Glutamatergic neuron (in vitro differentiated cells): ENCODE measurements around the gene DHPS. TPM values are rescaled to one million over a fixed set of nuclear protein-coding genes. Genes with fewer than 3 reads are reported as not detected.
"Not testable (repeated sequence)": the region's sequence is repeated elsewhere in the genome, so short reads cannot be mapped to it uniquely, and the experiment has no call there.

Experiments used
- DNase-seq: peaks from one replicate; pipeline ENCODE4 v3.0.0; 2022
- H3K27ac Mint-ChIP-seq: one replicate; pipeline ENCODE4 v1.8.0; 2020; ENCODE audit warnings: mild to moderate bottlenecking, mixed read lengths, inconsistent platforms; ENCODE audit not compliant: unreplicated experiment
- H3K27me3 Mint-ChIP-seq: one replicate; pipeline ENCODE4 v1.8.0; 2020; ENCODE audit warnings: mild to moderate bottlenecking, moderate library complexity, mixed read lengths, inconsistent platforms; ENCODE audit not compliant: unreplicated experiment
- H3K36me3 Mint-ChIP-seq: one replicate; pipeline ENCODE4 v1.8.0; 2020; ENCODE audit warnings: mild to moderate bottlenecking, mixed read lengths, inconsistent platforms; ENCODE audit not compliant: unreplicated experiment
- H3K4me1 Mint-ChIP-seq: one replicate; pipeline ENCODE4 v1.8.0; 2020; ENCODE audit warnings: mild to moderate bottlenecking, low read depth, mixed read lengths, inconsistent platforms; ENCODE audit not compliant: unreplicated experiment
- H3K4me3 Mint-ChIP-seq: one replicate; pipeline ENCODE4 v1.8.0; 2020; ENCODE audit warnings: mild to moderate bottlenecking, mixed read lengths, inconsistent platforms; ENCODE audit not compliant: unreplicated experiment
- H3K9me3 Mint-ChIP-seq: one replicate; pipeline ENCODE4 v1.8.0; 2020; ENCODE audit warnings: mild to moderate bottlenecking, moderate library complexity, mixed read lengths, inconsistent platforms; ENCODE audit not compliant: unreplicated experiment
- CTCF ChIP-seq: fragments of 200-600 bp; sonication (generic); IDR thresholded peaks from one replicate; pipeline ENCODE4 v1.5.0; 2021; ENCODE audit not compliant: partially characterized antibody, unreplicated experiment
- total RNA-seq: library from RNA; stranded (reverse); fragmentation: NEBNext Ultra II Directional; extraction: Animal tissue kit (Norgen Biotek cat#: 25700); gene quantifications from one replicate; pipeline ENCODE4 v1.2.1, GENCODE V29; 2021; ENCODE audit not compliant: unreplicated experiment

Gene DHPS
- total RNA-seq, 1 donor from 2014 or later, result 116 TPM

GRCh38 chr19:12726988-12727316, 45.3 kb upstream of the DHPS start:
- DNase-seq, result no peak
- no peak for TF ChIP-seq CTCF
- Mint-ChIP-seq H3K4me1 (peaks cover 11% of the 10 kb centered on the region), H3K27ac (no peak overlapping the region), H3K36me3 (no peaks in the 10 kb centered on the region), H3K4me3 (no peak overlapping the region), H3K9me3 (peaks cover 15% of the 10 kb centered on the region), H3K27me3 (peaks cover 14% of the 10 kb centered on the region)

DNA sequence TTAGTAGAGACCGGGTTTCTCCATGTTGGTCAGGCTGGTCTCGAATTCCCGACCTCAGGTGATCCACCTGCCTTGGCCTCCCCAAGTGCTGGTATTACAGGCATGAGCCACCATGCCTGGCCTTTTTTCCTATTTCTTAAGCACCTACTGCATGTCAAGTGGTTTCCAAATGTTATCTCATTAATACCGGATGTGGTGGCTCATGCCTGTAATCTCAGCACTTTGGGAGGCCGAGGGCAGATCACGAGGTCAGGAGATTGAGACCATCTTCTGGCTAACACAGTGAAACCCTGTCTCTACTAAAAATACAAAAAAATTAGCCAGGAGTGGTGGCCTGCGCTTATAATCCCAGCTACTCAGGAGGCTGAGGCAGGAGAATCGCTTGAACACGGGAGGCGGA, 43.9 kb upstream of the DHPS start:
- Mint-ChIP-seq H3K4me1 (peaks cover 11% of the 10 kb centered on the region), H3K9me3 (peaks cover 24% of the 10 kb centered on the region), H3K27me3 (peaks cover 18% of the 10 kb centered on the region)
- not testable (repeated sequence) for DNase-seq, H3K27ac Mint-ChIP-seq, H3K4me3 Mint-ChIP-seq, H3K36me3 Mint-ChIP-seq

DNA sequence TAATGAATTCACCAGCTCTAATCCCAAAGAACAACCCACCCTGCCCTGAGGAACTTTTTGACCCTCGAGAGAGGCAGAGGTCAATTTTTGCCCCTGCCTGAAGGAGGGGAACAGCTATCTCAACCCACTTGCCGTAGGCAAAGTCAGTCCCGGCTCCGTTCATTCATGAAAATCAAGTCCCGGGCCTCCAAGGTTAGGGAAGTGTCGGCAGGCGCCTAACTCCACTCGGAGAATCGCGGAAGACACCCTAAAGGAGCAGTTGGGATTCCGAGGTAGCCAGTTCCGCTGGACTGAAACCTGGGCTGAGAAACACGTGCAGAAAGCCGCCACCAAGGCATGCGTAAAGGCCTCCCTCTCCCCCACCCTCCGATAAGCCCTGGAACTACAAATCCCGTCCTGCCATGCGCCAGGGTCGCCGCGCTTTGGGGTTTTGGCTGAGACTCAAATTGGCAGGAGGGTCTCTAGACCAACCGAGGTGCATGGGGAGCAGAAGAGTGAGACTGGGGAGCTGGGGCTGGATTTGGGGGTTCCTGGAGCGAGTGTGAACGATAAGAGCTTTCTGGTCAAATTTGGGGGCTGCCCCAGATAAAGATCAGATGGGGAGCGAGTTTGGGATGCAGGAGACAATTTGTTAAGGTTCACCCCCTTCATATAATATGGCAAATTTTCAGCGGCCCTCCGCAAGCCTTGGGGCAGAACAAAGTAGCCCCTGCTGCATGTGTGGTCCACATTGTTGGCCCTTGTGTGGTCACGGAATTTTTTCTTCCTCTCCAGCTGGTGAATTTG, 42.2 kb upstream of the DHPS start, which contains the start of gene TNPO2:
Gene TNPO2 (minus strand): TSS at position 292 of the 786 bp plus-strand sequence. CDS start 2,955 bp downstream, outside the sequence.
- H3K27me3 Mint-ChIP-seq, result peaks cover 16% of the 10 kb centered on the region
- H3K4me3 Mint-ChIP-seq, result peak within 1 kb of the TSS; percentile 98
- no peak for TF ChIP-seq CTCF
- H3K36me3 Mint-ChIP-seq, result no peaks in the 10 kb centered on the region
- H3K4me1 Mint-ChIP-seq, result peaks cover 6% of the 10 kb centered on the region
- H3K9me3 Mint-ChIP-seq, result peaks cover 23% of the 10 kb centered on the region
- DNase-seq, result peak; percentile 85
- H3K27ac Mint-ChIP-seq, result peak within 1 kb of the TSS; percentile 98

- peaks cover 6% of the 10 kb centered on the region for H3K4me1 Mint-ChIP-seq
- DNase-seq, result no peak
- H3K9me3 Mint-ChIP-seq, result peaks cover 26% of the 10 kb centered on the region
- peak overlapping the region; percentile 98 for H3K4me3 Mint-ChIP-seq
- TF ChIP-seq CTCF, result no peak
- H3K27me3 Mint-ChIP-seq, result peaks cover 16% of the 10 kb centered on the region
- no peaks in the 10 kb centered on the region for H3K36me3 Mint-ChIP-seq
- peak overlapping the region; percentile 98 for H3K27ac Mint-ChIP-seq
Observed at GRCh38 chr19:12723381-12723640, 41.6 kb upstream of the DHPS start.

GRCh38 chr19:12722566-12723380, 41.1 kb upstream of the DHPS start:
- peaks cover 26% of the 10 kb centered on the region for H3K9me3 Mint-ChIP-seq
- H3K4me1 Mint-ChIP-seq, result peaks cover 6% of the 10 kb centered on the region
- H3K27me3 Mint-ChIP-seq, result peaks cover 16% of the 10 kb centered on the region
- TF ChIP-seq CTCF, result no peak
- peak overlapping the region; percentile 98 for H3K27ac Mint-ChIP-seq
- H3K36me3 Mint-ChIP-seq, result no peaks in the 10 kb centered on the region
- peak overlapping the region; percentile 98 for H3K4me3 Mint-ChIP-seq
- DNase-seq, result peak; percentile 92
